HepG2 (cell line): ENCODE measurements around the gene NONO. TPM values are rescaled to one million over a fixed set of nuclear protein-coding genes. Genes with fewer than 3 reads are reported as not detected.

Experiments
- ATAC-seq: fragments of 200-7000 bp; cut with Tn5 transposase; 3 replicates; pipeline ENCODE4 v1.9.1; 2020; ENCODE audit warnings: mild to moderate bottlenecking, moderate library complexity
- BruUV-seq: library from RNA; stranded (reverse); fragments of 400-500 nt; replicated peaks from 2 replicates; lab custom pipeline; 2021; lab: Mats Ljungman, UMichigan
- CTCF ChIA-PET: fragments of 300-600 bp; formaldehyde crosslinking; extraction: SDS; loops from one replicate; lab custom pipeline; 2021; ENCODE audit warnings: low total read pairs, inconsistent platforms, low intra/inter-chr PET ratio; lab: Yijun Ruan, JAX
- POLR2A ChIA-PET: fragments of 350-600 bp; sonication (Branson Sonifier 250); formaldehyde crosslinking; loops from one replicate; lab custom pipeline; 2020; ENCODE audit warnings: antibody characterized with exemption, inconsistent platforms; lab: Yijun Ruan, JAX
- DNase-seq: peaks from one replicate; pipeline ENCODE4 v3.0.0-alpha.2; 2015; ENCODE audit warnings: low spot score
- FAIRE-seq: peaks from 3 replicates; lab custom pipeline; 2011; peaks lifted over from hg19 to GRCh38; lab: Jason Lieb, UNC
- H2AFZ ChIP-seq: one replicate; pipeline ENCODE4 v1.6.1; 2011; ENCODE audit warnings: low read length, inconsistent platforms
- H3K27ac ChIP-seq: fragments of 300-600 bp; 3 replicates; pipeline ENCODE4 v1.8.0; 2011; ENCODE audit warnings: mixed run types, mild to moderate bottlenecking, mixed read lengths, low read length, inconsistent platforms; ENCODE audit not compliant: insufficient read depth; ENCODE audit errors: extremely low read length
- H3K27me3 ChIP-seq, 2 experiments: fragments of 200-600 bp in 1 of 2; 2 replicates in 1 of 2; 3 replicates in 1 of 2; pipeline versions ENCODE4 v1.6.0 to v1.8.0; 2011; ENCODE audit warnings: low read length in 2 of 2, mild to moderate bottlenecking in 2 of 2, moderate library complexity in 2 of 2, inconsistent platforms in 1 of 2; ENCODE audit not compliant: insufficient read depth in 2 of 2, control insufficient read depth in 1 of 2
- H3K36me3 ChIP-seq, 2 experiments: fragments of 200-600 bp in 1 of 2; replicated peaks in 1 of 2; 2 replicates in 1 of 2; 3 replicates in 1 of 2; pipeline versions ENCODE4 v1.5.1 to v1.8.0; 2011; ENCODE audit warnings: low read length in 2 of 2, inconsistent platforms in 1 of 2; ENCODE audit not compliant: insufficient read depth in 2 of 2, control insufficient read depth in 1 of 2
- H3K4me1 ChIP-seq: 2 replicates; pipeline ENCODE4 v1.5.1; 2012; ENCODE audit warnings: low read length, inconsistent platforms; ENCODE audit not compliant: insufficient read depth
- H3K4me2 ChIP-seq: 2 replicates; pipeline ENCODE4 v1.6.0; 2011; ENCODE audit warnings: low read depth, low read length, inconsistent platforms
- H3K4me3 ChIP-seq, 3 experiments: fragments of 200-600 bp in 1 of 3; sonication (generic), shearing (Covaris generic) in 1 of 3; replicated peaks in 1 of 3; 2 replicates each; pipeline ENCODE4 v1.5.1; 2011 to 2016; ENCODE audit warnings: low read length in 3 of 3, inconsistent platforms in 2 of 3, low read depth in 2 of 3, mild to moderate bottlenecking in 2 of 3, control low read depth in 1 of 3, mixed read lengths in 1 of 3; ENCODE audit not compliant: insufficient read depth in 1 of 3
- H3K79me2 ChIP-seq: one replicate; pipeline ENCODE4 v1.6.1; 2011; ENCODE audit warnings: low read length, inconsistent platforms; ENCODE audit not compliant: insufficient read depth
- H3K9ac ChIP-seq: 2 replicates; pipeline ENCODE4 v1.6.0; 2011; ENCODE audit warnings: mild to moderate bottlenecking, low read depth, low read length, inconsistent platforms; ENCODE audit not compliant: insufficient read depth
- H3K9me3 ChIP-seq: 2 replicates; pipeline ENCODE4 v1.5.1; 2012; ENCODE audit warnings: mild to moderate bottlenecking, low read length
- H4K20me1 ChIP-seq: 2 replicates; pipeline ENCODE4 v1.6.0; 2011; ENCODE audit warnings: inconsistent platforms, mild to moderate bottlenecking, low read length, moderate library complexity; ENCODE audit not compliant: insufficient read depth
- AGO2 ChIP-seq: fragments of 200-400 bp; formaldehyde crosslinking; optimal IDR thresholded peaks from 2 replicates; pipeline ENCODE3; 2017; ENCODE audit warnings: mild to moderate bottlenecking, low read depth, low read length, moderate library complexity
- NR0B2 ChIP-seq: sonication (generic); formaldehyde crosslinking; IDR thresholded peaks from 2 replicates; pipeline ENCODE4 v1.4.0; 2020; ENCODE audit warnings: mild to moderate bottlenecking, missing genetic modification reagents
- RBFOX2 ChIP-seq: fragments of 200-400 bp; formaldehyde crosslinking; IDR thresholded peaks from 2 replicates; pipeline ENCODE4 v1.6.1; 2017; ENCODE audit warnings: low read depth, mild to moderate bottlenecking, low read length
- RXRA ChIP-seq: sonication (generic); formaldehyde crosslinking; IDR thresholded peaks from 2 replicates; pipeline ENCODE4 v1.5.1; 2020; ENCODE audit warnings: missing genetic modification reagents
- WGBS: methylation state at CpG from one replicate; pipeline ENCODE4 v1.1.6; 2017; ENCODE audit warnings: low lambda C conversion rate; 5-methylcytosine and 5-hydroxymethylcytosine counted together
- in situ Hi-C: cut with HindIII; loops from 2 replicates; pipeline ENCODE4 v1.10.0; 2017; ENCODE audit warnings: low pct_unique_long_range_greater_than_20kb; ENCODE audit not compliant: extremely low pct_ligation_motif_present
- intact Hi-C: fragments of 100-400 bp; cut with micrococcal nuclease; formaldehyde crosslinking; loops from one replicate; pipeline ENCODE4 v1.10.0; 2022; ENCODE audit not compliant: unreplicated experiment
- polyA plus RNA-seq, 8 experiments: library from polyadenylated mRNA; depleted of rRNA in 3 of 8; stranded (reverse) in 7 of 8; unstranded in 1 of 8; fragments of >200 nt; fragmentation: Illumina TruSeq in 4 of 8; extraction: Trizol in 4 of 8; gene quantifications; 2 replicates each; pipeline versions ENCODE4 v1.2.1 to v1.2.3, GENCODE V29; 2011 to 2016; ENCODE audit warnings: low read depth in 4 of 8, missing spikeins in 1 of 8, mixed read lengths in 1 of 8; ENCODE audit not compliant: insufficient read depth in 1 of 8
- total RNA-seq, 5 experiments: library from RNA; depleted of rRNA; stranded (reverse); fragments of >200 nt; fragmentation: Illumina TruSeq; extraction: Trizol; gene quantifications; 2 replicates each; pipeline ENCODE4 v1.2.3, GENCODE V29; 2016; ENCODE audit warnings: low read depth in 1 of 5

NONO gene
- total and polyA plus RNA-seq, 2 of the 13 experiments (the other 11 are each of a cell fraction or from before 2014, with no cell fraction given) = 408 to 605 TPM

GRCh38 chrX:71285929-71286328 is 2.5 kb downstream of the NONO start:
- TF ChIP-seq NR0B2 (CRISPR knock-in tag) (no peak), RBFOX2 (peak; percentile 66), AGO2 (peak; percentile 41)
- ATAC-seq = no peak
- no peaks in the 10 kb centered on the region; a peak in 1 of 5 replicates for H3K36me3 ChIP-seq
- H3K4me3 ChIP-seq = peak overlapping the region; percentile 66 to 81 (median 68); a peak in 5 of 6 replicates
- DNase-seq = no peak
- peak overlapping the region; percentile 74 for H3K4me2 ChIP-seq
- no peak for FAIRE-seq
- no TSS peak for BruUV-seq
- H3K4me1 ChIP-seq = peaks cover 24% of the 10 kb centered on the region
- ChIA-PET POLR2A (no interaction called here), CTCF (no interaction called here)
- peak overlapping the region; percentile 90; the same call in 1 of the 2 replicates for H3K9ac ChIP-seq
- in situ Hi-C loops (loop anchor here (10.0 kb wide), 1 partner anchor 61 kb away; the partner anchor contains the start of gene GJB1), intact Hi-C loops (no loop called here)
- no peaks in the 10 kb centered on the region for H3K9me3 ChIP-seq
- H2AFZ ChIP-seq = no peak overlapping the region
- H3K79me2 ChIP-seq = peaks cover 55% of the 10 kb centered on the region
- H3K27me3 ChIP-seq = no peaks in the 10 kb centered on the region
- peaks cover 27% of the 10 kb centered on the region for H4K20me1 ChIP-seq
- H3K27ac ChIP-seq = no peak overlapping the region

- intact Hi-C loops = no loop called here
- no peak for DNase-seq
- no TSS peak for BruUV-seq
- ChIA-PET CTCF (no interaction called here), POLR2A (interaction anchor here (1.7 kb wide), 1 partner anchor 8 kb away, joined by 9 read pairs; the partner anchor contains the start of gene NONO)
- Histone ChIP-seq H3K4me1 (peaks cover 20% of the 10 kb centered on the region), H2AFZ (no peak overlapping the region), H3K4me2 (no peak overlapping the region), H3K4me3 (no peak overlapping the region), H3K79me2 (peaks cover 28% of the 10 kb centered on the region), H3K27me3 (no peaks in the 10 kb centered on the region), H3K36me3 (peaks cover 1 to 37% of the 10 kb centered on the region in 2 experiments; a peak in 3 of 5 replicates), H3K9ac (no peak overlapping the region), H3K9me3 (no peaks in the 10 kb centered on the region), H3K27ac (no peak overlapping the region), H4K20me1 (peaks cover 11% of the 10 kb centered on the region)
- no peak for TF ChIP-seq RXRA
- no peak for FAIRE-seq
- in situ Hi-C loops = no loop called here
- WGBS = 96% methylated on average over 6 of the region's 6 CpGs
- ATAC-seq = no peak
Observed at GRCh38 chrX:71291381-71291780, 7.9 kb downstream of the NONO start.
